PC-3 (cell line): ENCODE results near the gene PCP4.

Experiments
- EZH2 ChIP-seq: fragments of 300-600 bp; sonication (generic); IDR thresholded peaks from one replicate; pipeline ENCODE4 v1.6.1; 2017; ENCODE audit warnings: antibody characterized with exemption, mild to moderate bottlenecking, low read length; ENCODE audit not compliant: unreplicated experiment
- EZH2phosphoT487 ChIP-seq: fragments of 300-600 bp; sonication (generic); IDR thresholded peaks from 2 replicates; pipeline ENCODE4 v1.6.1; 2018; ENCODE audit warnings: mild to moderate bottlenecking, antibody characterized with exemption, low read length, borderline replicate concordance
- TF ChIP-seq, protein P1 (sequence below): fragments of 300-600 bp; sonication (generic); conservative IDR thresholded peaks from 2 replicates; pipeline ENCODE4 v1.5.1; 2017; ENCODE audit warnings: antibody characterized with exemption, low read depth, mild to moderate bottlenecking, low read length

DNA sequence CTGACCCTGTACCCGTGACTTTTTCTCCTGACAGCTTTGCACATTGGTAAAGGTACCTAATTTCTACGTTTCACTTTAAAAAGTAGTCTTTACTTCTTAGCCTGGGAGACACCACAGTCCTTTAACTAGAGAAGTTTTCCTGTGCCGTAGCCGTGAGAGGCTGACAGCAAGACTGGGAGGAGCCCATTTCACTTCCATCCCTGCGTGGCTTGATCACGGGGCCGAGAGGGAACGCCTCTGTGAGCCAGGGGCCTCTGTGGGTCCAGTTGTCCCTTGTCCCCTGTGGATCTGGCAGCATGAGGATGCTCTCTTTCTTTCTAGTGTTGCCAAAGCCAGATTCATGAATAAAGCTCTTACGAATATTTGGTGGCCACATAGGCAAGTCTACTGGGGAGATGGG, 21.6 kb downstream of the PCP4 start:
- TF ChIP-seq, protein P1, sequence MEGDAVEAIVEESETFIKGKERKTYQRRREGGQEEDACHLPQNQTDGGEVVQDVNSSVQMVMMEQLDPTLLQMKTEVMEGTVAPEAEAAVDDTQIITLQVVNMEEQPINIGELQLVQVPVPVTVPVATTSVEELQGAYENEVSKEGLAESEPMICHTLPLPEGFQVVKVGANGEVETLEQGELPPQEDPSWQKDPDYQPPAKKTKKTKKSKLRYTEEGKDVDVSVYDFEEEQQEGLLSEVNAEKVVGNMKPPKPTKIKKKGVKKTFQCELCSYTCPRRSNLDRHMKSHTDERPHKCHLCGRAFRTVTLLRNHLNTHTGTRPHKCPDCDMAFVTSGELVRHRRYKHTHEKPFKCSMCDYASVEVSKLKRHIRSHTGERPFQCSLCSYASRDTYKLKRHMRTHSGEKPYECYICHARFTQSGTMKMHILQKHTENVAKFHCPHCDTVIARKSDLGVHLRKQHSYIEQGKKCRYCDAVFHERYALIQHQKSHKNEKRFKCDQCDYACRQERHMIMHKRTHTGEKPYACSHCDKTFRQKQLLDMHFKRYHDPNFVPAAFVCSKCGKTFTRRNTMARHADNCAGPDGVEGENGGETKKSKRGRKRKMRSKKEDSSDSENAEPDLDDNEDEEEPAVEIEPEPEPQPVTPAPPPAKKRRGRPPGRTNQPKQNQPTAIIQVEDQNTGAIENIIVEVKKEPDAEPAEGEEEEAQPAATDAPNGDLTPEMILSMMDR: no peak
- TF ChIP-seq EZH2phosphoT487 (no peak), EZH2 (no peak)
